B cell (primary cell): ENCODE data around the gene AGAP1.

Source experiments
- EZH2 ChIP-seq: IDR thresholded peaks from 2 replicates; pipeline ENCODE4 v1.6.1; 2012; ENCODE audit warnings: borderline replicate concordance, low read depth, mild to moderate bottlenecking, moderate library complexity, low read length; ENCODE audit not compliant: insufficient read depth, poor library complexity, severe bottlenecking
- TF ChIP-seq, protein P1 (sequence below): fragments of 200-600 bp; IDR thresholded peaks from one replicate; pipeline ENCODE4 v1.8.0; 2022; ENCODE audit warnings: antibody characterized with exemption, mild to moderate bottlenecking

DNA sequence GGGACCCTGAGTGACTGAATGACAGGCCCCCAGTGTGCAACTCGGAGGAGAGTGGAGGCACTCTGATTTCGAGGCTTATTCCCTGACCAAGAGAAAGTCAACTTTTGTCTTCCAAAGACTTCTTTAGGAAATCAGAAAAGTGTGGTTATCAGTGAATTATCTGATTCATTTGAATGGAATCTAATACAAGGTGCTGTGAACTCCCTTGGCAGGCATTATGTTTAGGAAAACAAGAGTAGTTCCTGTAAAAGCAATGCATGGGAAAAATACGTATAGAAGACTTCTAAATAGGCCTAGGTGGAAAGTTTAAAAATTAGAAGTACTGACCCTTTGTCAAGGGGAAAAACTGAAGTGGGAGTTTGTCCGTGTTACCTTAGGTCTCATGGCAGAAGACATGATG is 404.9 kb downstream of the AGAP1 start:
- TF ChIP-seq, protein P1, sequence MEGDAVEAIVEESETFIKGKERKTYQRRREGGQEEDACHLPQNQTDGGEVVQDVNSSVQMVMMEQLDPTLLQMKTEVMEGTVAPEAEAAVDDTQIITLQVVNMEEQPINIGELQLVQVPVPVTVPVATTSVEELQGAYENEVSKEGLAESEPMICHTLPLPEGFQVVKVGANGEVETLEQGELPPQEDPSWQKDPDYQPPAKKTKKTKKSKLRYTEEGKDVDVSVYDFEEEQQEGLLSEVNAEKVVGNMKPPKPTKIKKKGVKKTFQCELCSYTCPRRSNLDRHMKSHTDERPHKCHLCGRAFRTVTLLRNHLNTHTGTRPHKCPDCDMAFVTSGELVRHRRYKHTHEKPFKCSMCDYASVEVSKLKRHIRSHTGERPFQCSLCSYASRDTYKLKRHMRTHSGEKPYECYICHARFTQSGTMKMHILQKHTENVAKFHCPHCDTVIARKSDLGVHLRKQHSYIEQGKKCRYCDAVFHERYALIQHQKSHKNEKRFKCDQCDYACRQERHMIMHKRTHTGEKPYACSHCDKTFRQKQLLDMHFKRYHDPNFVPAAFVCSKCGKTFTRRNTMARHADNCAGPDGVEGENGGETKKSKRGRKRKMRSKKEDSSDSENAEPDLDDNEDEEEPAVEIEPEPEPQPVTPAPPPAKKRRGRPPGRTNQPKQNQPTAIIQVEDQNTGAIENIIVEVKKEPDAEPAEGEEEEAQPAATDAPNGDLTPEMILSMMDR, result no peak
- TF ChIP-seq EZH2, result no peak
